Measurements from ENCODE around the gene COL13A1.

Gene COL13A1

DNA sequence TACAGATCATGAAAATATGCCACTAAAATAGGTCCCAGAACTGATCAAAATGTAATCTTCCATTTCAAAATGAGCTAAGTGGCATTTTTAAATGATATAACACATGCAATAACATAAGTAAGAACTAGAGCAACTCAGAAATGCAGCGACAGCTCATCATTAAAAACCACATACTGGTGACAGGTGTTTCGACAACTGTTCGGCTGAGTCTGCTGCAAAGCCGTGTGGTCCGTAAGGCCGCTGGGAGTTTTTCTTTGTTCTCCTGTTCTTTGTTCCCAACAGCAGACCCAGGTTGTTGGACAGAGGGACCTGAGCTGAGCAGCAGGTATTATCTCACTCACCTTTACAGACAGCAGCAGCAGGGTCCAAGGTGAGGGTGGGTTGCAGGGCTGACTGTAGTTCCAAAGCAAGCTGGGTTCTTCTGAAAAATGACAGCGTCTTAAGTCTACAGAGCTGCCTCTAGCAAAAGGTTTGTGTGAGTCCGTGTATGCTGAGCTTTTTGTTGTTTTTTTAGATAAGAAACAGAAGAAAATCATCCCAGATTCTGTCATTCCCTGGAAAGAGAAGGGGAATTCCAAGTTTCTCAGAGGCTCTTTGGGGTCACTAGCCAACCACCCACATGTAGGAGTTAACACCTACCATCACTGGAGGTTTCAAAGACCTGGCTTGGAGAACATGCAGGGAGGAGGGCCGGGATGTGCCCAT, 205.6 kb downstream of the COL13A1 start:
- no peak for ATAC-seq
- no peak for TF ChIP-seq RARB (CRISPR knock-in tag; IDR thresholded peaks at IDR 0.05)
- no peak for TF ChIP-seq ISL1 (CRISPR knock-in tag; IDR thresholded peaks at IDR 0.05)
- no peak for TF ChIP-seq OSR1 (CRISPR knock-in tag; IDR thresholded peaks at IDR 0.05)
- TF ChIP-seq CSDC2 (CRISPR knock-in tag; IDR thresholded peaks at IDR 0.05): no peak
- TF ChIP-seq TOX (CRISPR knock-in tag; IDR thresholded peaks at IDR 0.05; ENCODE audit: borderline replicate concordance): no peak
- no peak for TF ChIP-seq ZNF565 (CRISPR knock-in tag; conservative IDR thresholded peaks at IDR 0.05; ENCODE audit: low read depth)
- TF ChIP-seq, protein P1, sequence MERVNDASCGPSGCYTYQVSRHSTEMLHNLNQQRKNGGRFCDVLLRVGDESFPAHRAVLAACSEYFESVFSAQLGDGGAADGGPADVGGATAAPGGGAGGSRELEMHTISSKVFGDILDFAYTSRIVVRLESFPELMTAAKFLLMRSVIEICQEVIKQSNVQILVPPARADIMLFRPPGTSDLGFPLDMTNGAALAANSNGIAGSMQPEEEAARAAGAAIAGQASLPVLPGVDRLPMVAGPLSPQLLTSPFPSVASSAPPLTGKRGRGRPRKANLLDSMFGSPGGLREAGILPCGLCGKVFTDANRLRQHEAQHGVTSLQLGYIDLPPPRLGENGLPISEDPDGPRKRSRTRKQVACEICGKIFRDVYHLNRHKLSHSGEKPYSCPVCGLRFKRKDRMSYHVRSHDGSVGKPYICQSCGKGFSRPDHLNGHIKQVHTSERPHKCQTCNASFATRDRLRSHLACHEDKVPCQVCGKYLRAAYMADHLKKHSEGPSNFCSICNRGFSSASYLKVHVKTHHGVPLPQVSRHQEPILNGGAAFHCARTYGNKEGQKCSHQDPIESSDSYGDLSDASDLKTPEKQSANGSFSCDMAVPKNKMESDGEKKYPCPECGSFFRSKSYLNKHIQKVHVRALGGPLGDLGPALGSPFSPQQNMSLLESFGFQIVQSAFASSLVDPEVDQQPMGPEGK (CRISPR knock-in tag; IDR thresholded peaks at IDR 0.05; ENCODE audit: borderline replicate concordance): no peak
- TF ChIP-seq CSRNP3 (CRISPR knock-in tag; IDR thresholded peaks at IDR 0.05): no peak
- no peak for TF ChIP-seq TCF4 (CRISPR knock-in tag; IDR thresholded peaks at IDR 0.05; ENCODE audit: borderline replicate concordance)
- TF ChIP-seq ESRRG (CRISPR knock-in tag; IDR thresholded peaks at IDR 0.05): no peak
- no peak for TF ChIP-seq GLIS3 (CRISPR knock-in tag; IDR thresholded peaks at IDR 0.05)

Data from SK-N-SH treated with all-trans-retinoic acid at 6 μM for 48 hours (cell line).